GM23338 (cell line): ENCODE results near the gene SF3B2. TPM values are rescaled to one million over a fixed set of nuclear protein-coding genes. Genes with fewer than 3 reads are reported as not detected.
"Not testable (repeated sequence)": the region's sequence is repeated elsewhere in the genome, so short reads cannot be mapped to it uniquely, and the experiment has no call there.

Experiments
- ATAC-seq: fragments of 200-7000 bp; cut with Tn5 transposase; 3 replicates; pipeline ENCODE4 v1.9.1; 2020
- DNase-seq: peaks from one replicate; pipeline ENCODE4 v3.0.0-alpha.2; 2015; ENCODE audit warnings: low spot score
- H2AFZ ChIP-seq: fragments of 200-600 bp; sonication (generic); 2 replicates; pipeline ENCODE4 v1.8.0; 2016; ENCODE audit warnings: antibody characterized with exemption, mild to moderate bottlenecking, moderate library complexity
- H3F3A ChIP-seq: fragments of 200-600 bp; sonication (generic); replicated peaks from 2 replicates; pipeline ENCODE4 v1.8.0; 2017; ENCODE audit warnings: antibody characterized with exemption, mixed run types, low read depth
- H3K27ac ChIP-seq: fragments of 200-600 bp; sonication (generic); 2 replicates; pipeline ENCODE4 v1.6.1; 2016; ENCODE audit warnings: low read depth
- H3K27me3 ChIP-seq: fragments of 200-600 bp; sonication (generic); 2 replicates; pipeline ENCODE4 v1.8.0; 2016; ENCODE audit warnings: mild to moderate bottlenecking, mixed run types, moderate library complexity; ENCODE audit not compliant: insufficient read depth
- H3K36me3 ChIP-seq: fragments of 200-600 bp; sonication (generic); 2 replicates; pipeline ENCODE4 v1.8.0; 2016; ENCODE audit warnings: mild to moderate bottlenecking; ENCODE audit not compliant: insufficient read depth
- H3K4me1 ChIP-seq: fragments of 200-600 bp; sonication (generic); 2 replicates; pipeline ENCODE4 v1.8.0; 2016; ENCODE audit warnings: mild to moderate bottlenecking, moderate library complexity; ENCODE audit not compliant: insufficient read depth
- H3K4me2 ChIP-seq: fragments of 200-600 bp; sonication (generic); 2 replicates; pipeline ENCODE4 v1.7.1; 2017; ENCODE audit warnings: mixed run types
- H3K4me3 ChIP-seq: fragments of 200-600 bp; sonication (generic); 2 replicates; pipeline ENCODE4 v1.6.1; 2016; ENCODE audit warnings: mixed run types
- H3K79me2 ChIP-seq: fragments of 200-600 bp; sonication (generic); replicated peaks from 2 replicates; pipeline ENCODE4 v1.8.0; 2017; ENCODE audit warnings: mild to moderate bottlenecking; ENCODE audit not compliant: insufficient read depth
- H3K9me2 ChIP-seq: fragments of 200-600 bp; sonication (generic); 2 replicates; pipeline ENCODE4 v1.8.0; 2017; ENCODE audit not compliant: insufficient read depth
- H4K20me1 ChIP-seq: fragments of 200-600 bp; sonication (generic); replicated peaks from 2 replicates; pipeline ENCODE4 v1.8.0; 2017; ENCODE audit warnings: mild to moderate bottlenecking; ENCODE audit not compliant: insufficient read depth
- H3K27ac Mint-ChIP-seq: 2 replicates; pipeline ENCODE4 v1.8.0; 2020; ENCODE audit warnings: inconsistent platforms, mild to moderate bottlenecking, moderate library complexity, mixed read lengths
- H3K27me3 Mint-ChIP-seq: 3 replicates; pipeline ENCODE4 v1.8.0; 2022; ENCODE audit warnings: low read depth, mild to moderate bottlenecking, moderate library complexity, mixed read lengths, inconsistent platforms; ENCODE audit not compliant: insufficient read depth, poor library complexity
- H3K36me3 Mint-ChIP-seq: 3 replicates; pipeline ENCODE4 v1.8.0; 2021; ENCODE audit warnings: low read depth, mild to moderate bottlenecking, inconsistent platforms, moderate library complexity, mixed read lengths
- H3K4me1 Mint-ChIP-seq: 3 replicates; pipeline ENCODE4 v1.8.0; 2020; ENCODE audit warnings: mild to moderate bottlenecking, inconsistent platforms, mixed read lengths
- H3K4me3 Mint-ChIP-seq: 3 replicates; pipeline ENCODE4 v1.8.0; 2021; ENCODE audit warnings: moderate library complexity, mild to moderate bottlenecking, inconsistent platforms, mixed read lengths
- H3K9me3 Mint-ChIP-seq: 3 replicates; pipeline ENCODE4 v1.8.0; 2020; ENCODE audit warnings: moderate library complexity, mild to moderate bottlenecking, inconsistent platforms, mixed read lengths
- JUNB ChIP-seq: IDR thresholded peaks from one replicate; pipeline ENCODE4 v1.6.1; 2016; ENCODE audit warnings: antibody characterized with exemption; ENCODE audit not compliant: unreplicated experiment
- POLR2AphosphoS5 ChIP-seq: IDR thresholded peaks from 2 replicates; pipeline ENCODE4 v1.6.1; 2016; ENCODE audit warnings: antibody characterized with exemption, low read depth
- ZNF114 ChIP-seq: fragments of 250-450 bp; sonication (Bioruptor Pico); IDR thresholded peaks from 2 replicates; pipeline ENCODE4 v1.5.0; 2020; ENCODE audit warnings: mild to moderate bottlenecking, moderate library complexity
- polyA plus RNA-seq: library from polyadenylated mRNA; unstranded; fragments of >200 nt; fragmentation: Nextera tagmentation; extraction: Ambion mirVana; gene quantifications from 2 replicates; pipeline ENCODE4 v1.2.1, GENCODE V29; 2016
- total RNA-seq: library from RNA; depleted of rRNA; stranded (reverse); fragments of >200 nt; shearing (Covaris generic); gene quantifications from 2 replicates; pipeline ENCODE4 v1.2.3, GENCODE V29; 2014
- TF ChIP-seq, protein P1 (sequence below): fragments of 250-450 bp; sonication (Bioruptor Pico); IDR thresholded peaks from 2 replicates; pipeline ENCODE4 v1.5.0; 2020; ENCODE audit warnings: mild to moderate bottlenecking, moderate library complexity
- TF ChIP-seq, protein P2 (sequence below), 2 experiments: fragments of 200-600 bp in 1 of 2; sonication (generic) in 1 of 2; conservative IDR thresholded peaks; 2 replicates each; pipeline versions ENCODE4 v1.5.1 to v1.6.1; 2016 to 2017; ENCODE audit warnings: antibody characterized with exemption in 2 of 2, low read depth in 2 of 2, mild to moderate bottlenecking in 2 of 2, moderate library complexity in 1 of 2

Gene SF3B2
- total and polyA plus RNA-seq, 2 experiments from 2014 or later: 173 to 180 TPM

DNA sequence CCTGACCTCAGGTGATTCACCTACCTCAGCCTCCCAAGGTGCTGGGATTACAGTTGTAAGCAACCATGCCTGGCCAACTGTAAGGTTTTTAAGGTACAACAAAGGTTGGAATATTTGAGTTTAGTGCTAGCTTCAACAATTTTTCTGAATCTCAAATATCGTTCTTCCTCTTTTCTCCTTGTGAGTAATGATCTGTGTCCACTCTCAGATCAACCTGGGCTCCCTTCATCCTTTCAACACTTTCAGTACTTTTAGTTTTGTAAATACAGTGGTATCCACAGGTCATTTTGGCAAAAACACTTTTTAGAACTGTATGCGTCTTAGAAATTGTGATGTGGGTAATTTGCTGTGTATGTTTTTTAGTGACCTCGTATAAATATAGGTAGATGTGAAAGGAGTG lies 25.8 kb downstream of the SF3B2 start (continued):
- TF ChIP-seq, protein P1, sequence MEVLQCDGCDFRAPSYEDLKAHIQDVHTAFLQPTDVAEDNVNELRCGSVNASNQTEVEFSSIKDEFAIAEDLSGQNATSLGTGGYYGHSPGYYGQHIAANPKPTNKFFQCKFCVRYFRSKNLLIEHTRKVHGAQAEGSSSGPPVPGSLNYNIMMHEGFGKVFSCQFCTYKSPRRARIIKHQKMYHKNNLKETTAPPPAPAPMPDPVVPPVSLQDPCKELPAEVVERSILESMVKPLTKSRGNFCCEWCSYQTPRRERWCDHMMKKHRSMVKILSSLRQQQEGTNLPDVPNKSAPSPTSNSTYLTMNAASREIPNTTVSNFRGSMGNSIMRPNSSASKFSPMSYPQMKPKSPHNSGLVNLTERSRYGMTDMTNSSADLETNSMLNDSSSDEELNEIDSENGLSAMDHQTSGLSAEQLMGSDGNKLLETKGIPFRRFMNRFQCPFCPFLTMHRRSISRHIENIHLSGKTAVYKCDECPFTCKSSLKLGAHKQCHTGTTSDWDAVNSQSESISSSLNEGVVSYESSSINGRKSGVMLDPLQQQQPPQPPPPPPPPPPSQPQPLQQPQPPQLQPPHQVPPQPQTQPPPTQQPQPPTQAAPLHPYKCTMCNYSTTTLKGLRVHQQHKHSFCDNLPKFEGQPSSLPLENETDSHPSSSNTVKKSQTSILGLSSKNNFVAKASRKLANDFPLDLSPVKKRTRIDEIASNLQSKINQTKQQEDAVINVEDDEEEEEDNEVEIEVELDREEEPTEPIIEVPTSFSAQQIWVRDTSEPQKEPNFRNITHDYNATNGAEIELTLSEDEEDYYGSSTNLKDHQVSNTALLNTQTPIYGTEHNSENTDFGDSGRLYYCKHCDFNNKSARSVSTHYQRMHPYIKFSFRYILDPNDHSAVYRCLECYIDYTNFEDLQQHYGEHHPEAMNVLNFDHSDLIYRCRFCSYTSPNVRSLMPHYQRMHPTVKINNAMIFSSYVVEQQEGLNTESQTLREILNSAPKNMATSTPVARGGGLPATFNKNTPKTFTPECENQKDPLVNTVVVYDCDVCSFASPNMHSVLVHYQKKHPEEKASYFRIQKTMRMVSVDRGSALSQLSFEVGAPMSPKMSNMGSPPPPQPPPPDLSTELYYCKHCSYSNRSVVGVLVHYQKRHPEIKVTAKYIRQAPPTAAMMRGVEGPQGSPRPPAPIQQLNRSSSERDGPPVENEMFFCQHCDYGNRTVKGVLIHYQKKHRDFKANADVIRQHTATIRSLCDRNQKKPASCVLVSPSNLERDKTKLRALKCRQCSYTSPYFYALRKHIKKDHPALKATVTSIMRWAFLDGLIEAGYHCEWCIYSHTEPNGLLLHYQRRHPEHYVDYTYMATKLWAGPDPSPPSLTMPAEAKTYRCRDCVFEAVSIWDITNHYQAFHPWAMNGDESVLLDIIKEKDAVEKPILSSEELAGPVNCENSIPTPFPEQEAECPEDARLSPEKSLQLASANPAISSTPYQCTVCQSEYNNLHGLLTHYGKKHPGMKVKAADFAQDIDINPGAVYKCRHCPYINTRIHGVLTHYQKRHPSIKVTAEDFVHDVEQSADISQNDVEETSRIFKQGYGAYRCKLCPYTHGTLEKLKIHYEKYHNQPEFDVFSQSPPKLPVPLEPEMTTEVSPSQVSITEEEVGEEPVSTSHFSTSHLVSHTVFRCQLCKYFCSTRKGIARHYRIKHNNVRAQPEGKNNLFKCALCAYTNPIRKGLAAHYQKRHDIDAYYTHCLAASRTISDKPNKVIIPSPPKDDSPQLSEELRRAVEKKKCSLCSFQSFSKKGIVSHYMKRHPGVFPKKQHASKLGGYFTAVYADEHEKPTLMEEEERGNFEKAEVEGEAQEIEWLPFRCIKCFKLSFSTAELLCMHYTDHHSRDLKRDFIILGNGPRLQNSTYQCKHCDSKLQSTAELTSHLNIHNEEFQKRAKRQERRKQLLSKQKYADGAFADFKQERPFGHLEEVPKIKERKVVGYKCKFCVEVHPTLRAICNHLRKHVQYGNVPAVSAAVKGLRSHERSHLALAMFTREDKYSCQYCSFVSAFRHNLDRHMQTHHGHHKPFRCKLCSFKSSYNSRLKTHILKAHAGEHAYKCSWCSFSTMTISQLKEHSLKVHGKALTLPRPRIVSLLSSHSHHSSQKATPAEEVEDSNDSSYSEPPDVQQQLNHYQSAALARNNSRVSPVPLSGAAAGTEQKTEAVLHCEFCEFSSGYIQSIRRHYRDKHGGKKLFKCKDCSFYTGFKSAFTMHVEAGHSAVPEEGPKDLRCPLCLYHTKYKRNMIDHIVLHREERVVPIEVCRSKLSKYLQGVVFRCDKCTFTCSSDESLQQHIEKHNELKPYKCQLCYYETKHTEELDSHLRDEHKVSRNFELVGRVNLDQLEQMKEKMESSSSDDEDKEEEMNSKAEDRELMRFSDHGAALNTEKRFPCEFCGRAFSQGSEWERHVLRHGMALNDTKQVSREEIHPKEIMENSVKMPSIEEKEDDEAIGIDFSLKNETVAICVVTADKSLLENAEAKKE (CRISPR knock-in tag): no peak
- TF ChIP-seq POLR2AphosphoS5 (no peak), JUNB (no peak), ZNF114 (no peak)
- TF ChIP-seq, protein P2, sequence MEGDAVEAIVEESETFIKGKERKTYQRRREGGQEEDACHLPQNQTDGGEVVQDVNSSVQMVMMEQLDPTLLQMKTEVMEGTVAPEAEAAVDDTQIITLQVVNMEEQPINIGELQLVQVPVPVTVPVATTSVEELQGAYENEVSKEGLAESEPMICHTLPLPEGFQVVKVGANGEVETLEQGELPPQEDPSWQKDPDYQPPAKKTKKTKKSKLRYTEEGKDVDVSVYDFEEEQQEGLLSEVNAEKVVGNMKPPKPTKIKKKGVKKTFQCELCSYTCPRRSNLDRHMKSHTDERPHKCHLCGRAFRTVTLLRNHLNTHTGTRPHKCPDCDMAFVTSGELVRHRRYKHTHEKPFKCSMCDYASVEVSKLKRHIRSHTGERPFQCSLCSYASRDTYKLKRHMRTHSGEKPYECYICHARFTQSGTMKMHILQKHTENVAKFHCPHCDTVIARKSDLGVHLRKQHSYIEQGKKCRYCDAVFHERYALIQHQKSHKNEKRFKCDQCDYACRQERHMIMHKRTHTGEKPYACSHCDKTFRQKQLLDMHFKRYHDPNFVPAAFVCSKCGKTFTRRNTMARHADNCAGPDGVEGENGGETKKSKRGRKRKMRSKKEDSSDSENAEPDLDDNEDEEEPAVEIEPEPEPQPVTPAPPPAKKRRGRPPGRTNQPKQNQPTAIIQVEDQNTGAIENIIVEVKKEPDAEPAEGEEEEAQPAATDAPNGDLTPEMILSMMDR (conservative IDR thresholded peaks at IDR 0.05; ENCODE audit: low read depth in 2 of 2): no peak

DNA sequence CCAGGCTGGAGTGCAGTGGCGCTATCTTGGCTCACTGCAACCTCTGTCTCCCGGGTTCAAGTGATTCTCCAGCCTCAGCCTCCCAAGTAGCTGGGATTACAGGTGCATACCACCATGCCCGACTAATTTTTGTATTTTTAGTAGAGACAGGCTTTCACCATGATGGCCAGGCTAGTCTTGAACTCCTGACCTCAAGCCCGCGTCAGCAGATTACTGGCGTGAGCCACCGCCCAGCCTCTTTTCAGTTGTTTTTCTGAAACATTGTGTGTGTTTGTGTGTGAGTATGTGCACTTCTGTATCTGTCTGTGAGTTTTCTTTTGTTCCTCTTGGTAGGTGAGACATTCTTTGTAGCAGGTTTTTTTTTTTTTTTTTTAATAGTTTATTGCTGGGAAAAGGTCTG lies 26.8 kb downstream of the SF3B2 start:
- not testable (repeated sequence) for H3K27me3 Mint-ChIP-seq, H3K27ac ChIP-seq, H3K27me3 ChIP-seq, H3K36me3 ChIP-seq, H3K36me3 Mint-ChIP-seq, H3F3A ChIP-seq, H3K4me3 ChIP-seq, H2AFZ ChIP-seq, H3K4me2 ChIP-seq, H3K4me3 Mint-ChIP-seq, H3K4me1 Mint-ChIP-seq, H3K27ac Mint-ChIP-seq, H3K9me3 Mint-ChIP-seq, H3K9me2 ChIP-seq, DNase-seq, ATAC-seq, H3K4me1 ChIP-seq
- Histone ChIP-seq H3K79me2 (peaks cover 43% of the 10 kb centered on the region), H4K20me1 (peaks cover 16% of the 10 kb centered on the region)
